ENCODE measurements around the gene RBM33.

- TF ChIP-seq CTCF (IDR thresholded peaks at IDR 0.05): no peak
- TF ChIP-seq POLR2A (IDR thresholded peaks at IDR 0.05; ENCODE audit: low read depth): no peak
- TF ChIP-seq POLR2AphosphoS5 (IDR thresholded peaks at IDR 0.05): no peak
Observed at GRCh38 chr7:155759740-155760430, 115.4 kb downstream of the RBM33 start.

All from esophagus muscularis mucosa (tissue), 3 donors.